Osteoblast (primary cell): ENCODE measurements around the gene NHLH1. TPM values are rescaled to one million over a fixed set of nuclear protein-coding genes. Genes with fewer than 3 reads are reported as not detected.

ENCODE experiments used
- DNase-seq: peaks from one replicate; pipeline ENCODE4 v3.0.0; 2011; ENCODE audit warnings: low spot score, mixed read lengths; ENCODE audit not compliant: insufficient read length; ENCODE audit errors: missing footprints
- H2AFZ ChIP-seq: 2 replicates; pipeline ENCODE4 v1.6.0; 2011; ENCODE audit warnings: mild to moderate bottlenecking, low read length
- H3K27ac ChIP-seq: 2 replicates; pipeline ENCODE4 v1.5.1; 2011; ENCODE audit warnings: mild to moderate bottlenecking, low read depth, low read length, moderate library complexity
- H3K27me3 ChIP-seq: 2 replicates; pipeline ENCODE4 v1.6.0; 2012; ENCODE audit warnings: mild to moderate bottlenecking, control low read depth, inconsistent platforms, low read length, moderate library complexity; ENCODE audit not compliant: insufficient read depth
- H3K36me3 ChIP-seq: 2 replicates; pipeline ENCODE4 v1.5.1; 2011; ENCODE audit warnings: mild to moderate bottlenecking, low read length, control low read depth, moderate library complexity; ENCODE audit not compliant: insufficient read depth
- H3K4me1 ChIP-seq: 2 replicates; pipeline ENCODE4 v1.5.1; 2011; ENCODE audit warnings: mild to moderate bottlenecking, low read length, control low read depth, moderate library complexity; ENCODE audit not compliant: insufficient read depth
- H3K4me2 ChIP-seq: 2 replicates; pipeline ENCODE4 v1.6.0; 2011; ENCODE audit warnings: mild to moderate bottlenecking, low read length; ENCODE audit not compliant: insufficient read depth
- H3K4me3 ChIP-seq: fragments of 200-600 bp; sonication (generic); 3 replicates; pipeline ENCODE4 v1.5.1; 2012; ENCODE audit warnings: mild to moderate bottlenecking, low read length, inconsistent platforms; ENCODE audit not compliant: insufficient read depth
- H3K79me2 ChIP-seq: 2 replicates; pipeline ENCODE4 v1.6.0; 2012; ENCODE audit warnings: mild to moderate bottlenecking, low read length, control low read depth, inconsistent platforms; ENCODE audit not compliant: insufficient read depth
- H3K9me3 ChIP-seq: 2 replicates; pipeline ENCODE4 v1.5.1; 2011; ENCODE audit warnings: low read depth, low read length, control low read depth
- H4K20me1 ChIP-seq: 2 replicates; pipeline ENCODE4 v1.6.0; 2012; ENCODE audit warnings: mild to moderate bottlenecking, low read length, control low read depth; ENCODE audit not compliant: insufficient read depth
- CTCF ChIP-seq: IDR thresholded peaks from 2 replicates; pipeline ENCODE4 v1.5.1; 2011; ENCODE audit warnings: mild to moderate bottlenecking, low read depth, low read length, moderate library complexity; ENCODE audit errors: extremely low read depth
- total RNA-seq: library from RNA; depleted of rRNA; stranded (reverse); fragments of >200 nt; gene quantifications from 2 replicates; pipeline ENCODE4 v1.2.3, GENCODE V29; 2012

NHLH1 gene
- total RNA-seq, 1 donor = not detected

DNA sequence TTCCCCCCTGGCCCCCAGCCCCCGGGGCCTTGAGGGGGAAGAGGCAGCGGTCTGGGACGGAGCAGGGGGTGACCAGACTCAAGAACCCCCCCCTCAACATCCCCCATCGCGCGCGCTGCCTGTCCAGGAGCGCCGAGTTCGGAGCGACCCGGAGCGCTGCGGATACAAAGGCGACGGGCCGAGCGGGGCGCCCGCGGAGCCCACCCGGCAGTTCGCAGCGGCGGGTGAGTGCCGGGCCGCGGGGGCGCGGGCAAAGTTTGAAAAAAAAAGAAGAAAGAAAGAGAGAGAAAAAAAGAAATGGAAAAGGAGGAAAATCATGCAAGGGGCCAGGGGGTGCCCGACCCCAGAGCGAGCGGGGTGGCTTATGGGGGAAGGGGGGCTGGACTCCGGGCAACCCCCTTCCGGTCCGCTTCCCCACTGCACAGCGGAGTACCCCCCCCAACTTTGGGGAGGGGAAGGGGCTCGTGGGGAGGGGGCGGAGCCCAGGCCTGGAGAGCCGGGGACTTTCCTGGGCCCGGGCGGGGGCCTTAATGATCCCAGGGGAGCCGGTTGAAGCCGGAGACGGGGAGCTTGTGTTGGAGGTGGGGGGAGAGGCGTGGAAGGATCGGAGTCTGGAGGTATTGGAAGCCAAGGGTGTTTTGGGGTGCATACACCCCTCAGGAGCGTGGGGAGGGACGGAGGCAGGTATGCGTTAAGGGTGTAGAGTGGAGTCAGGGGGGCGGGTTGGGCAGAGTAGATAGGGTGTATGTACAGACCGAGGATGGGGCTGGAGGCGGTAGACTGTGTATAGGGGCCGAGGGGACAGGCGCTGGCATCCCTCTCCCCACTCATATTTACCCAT is 34.0 kb downstream of the NHLH1 start:
- no peaks in the 10 kb centered on the region for H3K9me3 ChIP-seq
- no peaks in the 10 kb centered on the region for H3K79me2 ChIP-seq
- no peak overlapping the region for H3K4me2 ChIP-seq
- no peak for TF ChIP-seq CTCF
- no peaks in the 10 kb centered on the region for H4K20me1 ChIP-seq
- H3K4me3 ChIP-seq = no peak overlapping the region
- H3K27ac ChIP-seq = no peak overlapping the region
- H3K36me3 ChIP-seq = no peaks in the 10 kb centered on the region
- H2AFZ ChIP-seq = no peak overlapping the region
- peaks cover 67% of the 10 kb centered on the region for H3K27me3 ChIP-seq
- no peak for DNase-seq
- no peaks in the 10 kb centered on the region for H3K4me1 ChIP-seq

- H3K27ac ChIP-seq = no peak overlapping the region
- DNase-seq = no peak
- no peak overlapping the region for H3K4me2 ChIP-seq
- no peaks in the 10 kb centered on the region for H3K4me1 ChIP-seq
- no peaks in the 10 kb centered on the region for H3K36me3 ChIP-seq
- H3K4me3 ChIP-seq = no peak overlapping the region
- no peak for TF ChIP-seq CTCF
- H4K20me1 ChIP-seq = no peaks in the 10 kb centered on the region
- no peak overlapping the region for H2AFZ ChIP-seq
- no peaks in the 10 kb centered on the region for H3K9me3 ChIP-seq
- H3K79me2 ChIP-seq = no peaks in the 10 kb centered on the region
- peaks cover 67% of the 10 kb centered on the region for H3K27me3 ChIP-seq
Observed at GRCh38 chr1:160401487-160401805, 34.6 kb downstream of the NHLH1 start.

- Histone ChIP-seq H3K27ac (no peak overlapping the region), H3K4me1 (no peaks in the 10 kb centered on the region), H3K79me2 (no peaks in the 10 kb centered on the region), H3K9me3 (no peaks in the 10 kb centered on the region), H3K36me3 (no peaks in the 10 kb centered on the region), H3K4me2 (no peak overlapping the region), H3K27me3 (peaks cover 62% of the 10 kb centered on the region), H2AFZ (no peak overlapping the region), H4K20me1 (no peaks in the 10 kb centered on the region), H3K4me3 (no peak overlapping the region)
- no peak for TF ChIP-seq CTCF
- peak; percentile 71 for DNase-seq
Observed at GRCh38 chr1:160402001-160402795, 35.3 kb downstream of the NHLH1 start.

DNA sequence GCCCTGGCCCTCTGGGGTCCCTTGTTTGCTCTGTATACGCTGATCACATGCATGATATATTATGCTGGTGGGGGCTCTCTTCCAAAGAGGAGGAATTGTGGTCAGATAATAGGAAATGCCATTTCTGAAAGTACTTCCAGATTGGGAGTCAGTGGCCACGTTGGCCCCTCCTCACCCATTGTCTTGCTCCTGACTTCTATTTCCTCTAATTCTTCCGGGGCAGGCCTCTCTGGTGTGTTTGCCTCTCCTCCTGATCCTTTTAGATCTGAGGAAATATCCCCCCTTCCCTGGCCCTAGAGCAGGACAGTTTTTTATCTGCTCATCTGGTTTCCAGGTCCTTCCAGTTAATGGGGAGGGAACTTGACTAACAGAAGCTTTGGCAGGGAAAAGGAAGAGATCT is 36.4 kb downstream of the NHLH1 start:
- H2AFZ ChIP-seq = no peak overlapping the region
- H3K36me3 ChIP-seq = no peaks in the 10 kb centered on the region
- H3K79me2 ChIP-seq = no peaks in the 10 kb centered on the region
- no peaks in the 10 kb centered on the region for H4K20me1 ChIP-seq
- H3K27me3 ChIP-seq = peaks cover 57% of the 10 kb centered on the region
- no peak overlapping the region for H3K27ac ChIP-seq
- no peaks in the 10 kb centered on the region for H3K9me3 ChIP-seq
- DNase-seq = no peak
- TF ChIP-seq CTCF = no peak
- H3K4me1 ChIP-seq = no peaks in the 10 kb centered on the region
- H3K4me2 ChIP-seq = no peak overlapping the region
- no peak overlapping the region for H3K4me3 ChIP-seq
